Tibial nerve (tissue), 3 donors: ENCODE measurements around the gene SMARCAD1.

Source experiments
- CTCF ChIP-seq, 5 experiments: fragments of 200-600 bp in 3 of 5; fragments of 450-650 bp in 2 of 5; sonication (generic) in 3 of 5; IDR thresholded peaks; one replicate each; pipeline ENCODE4 v1.5.1; 2016 to 2019; ENCODE audit warnings: antibody characterized with exemption in 5 of 5, mild to moderate bottlenecking in 3 of 5, moderate library complexity in 2 of 5
- POLR2A ChIP-seq, 2 donors: fragments of 450-650 bp; IDR thresholded peaks; one replicate each; pipeline ENCODE4 v1.6.1; 2017; ENCODE audit warnings: antibody characterized with exemption in 2 of 2, mild to moderate bottlenecking in 2 of 2, moderate library complexity in 2 of 2

- TF ChIP-seq CTCF (IDR thresholded peaks at IDR 0.05) (no peak), POLR2A (IDR thresholded peaks at IDR 0.05) (no peak)
Observed at GRCh38 chr4:94253036-94253435, 45.4 kb downstream of the SMARCAD1 start.
